ENCODE measurements around the gene DCPS.

GRCh38 chr11:126336671-126337101, 32.8 kb downstream of the DCPS start:
- TF ChIP-seq CTCF (IDR thresholded peaks at IDR 0.05) = no peak
- no peak for TF ChIP-seq POLR2AphosphoS5 (IDR thresholded peaks at IDR 0.05; ENCODE audit: low read depth, low read length)
- TF ChIP-seq SIN3A (IDR thresholded peaks at IDR 0.05; ENCODE audit: borderline replicate concordance, insufficient read depth, low read depth, low read length) = no peak
- TF ChIP-seq, protein P1, sequence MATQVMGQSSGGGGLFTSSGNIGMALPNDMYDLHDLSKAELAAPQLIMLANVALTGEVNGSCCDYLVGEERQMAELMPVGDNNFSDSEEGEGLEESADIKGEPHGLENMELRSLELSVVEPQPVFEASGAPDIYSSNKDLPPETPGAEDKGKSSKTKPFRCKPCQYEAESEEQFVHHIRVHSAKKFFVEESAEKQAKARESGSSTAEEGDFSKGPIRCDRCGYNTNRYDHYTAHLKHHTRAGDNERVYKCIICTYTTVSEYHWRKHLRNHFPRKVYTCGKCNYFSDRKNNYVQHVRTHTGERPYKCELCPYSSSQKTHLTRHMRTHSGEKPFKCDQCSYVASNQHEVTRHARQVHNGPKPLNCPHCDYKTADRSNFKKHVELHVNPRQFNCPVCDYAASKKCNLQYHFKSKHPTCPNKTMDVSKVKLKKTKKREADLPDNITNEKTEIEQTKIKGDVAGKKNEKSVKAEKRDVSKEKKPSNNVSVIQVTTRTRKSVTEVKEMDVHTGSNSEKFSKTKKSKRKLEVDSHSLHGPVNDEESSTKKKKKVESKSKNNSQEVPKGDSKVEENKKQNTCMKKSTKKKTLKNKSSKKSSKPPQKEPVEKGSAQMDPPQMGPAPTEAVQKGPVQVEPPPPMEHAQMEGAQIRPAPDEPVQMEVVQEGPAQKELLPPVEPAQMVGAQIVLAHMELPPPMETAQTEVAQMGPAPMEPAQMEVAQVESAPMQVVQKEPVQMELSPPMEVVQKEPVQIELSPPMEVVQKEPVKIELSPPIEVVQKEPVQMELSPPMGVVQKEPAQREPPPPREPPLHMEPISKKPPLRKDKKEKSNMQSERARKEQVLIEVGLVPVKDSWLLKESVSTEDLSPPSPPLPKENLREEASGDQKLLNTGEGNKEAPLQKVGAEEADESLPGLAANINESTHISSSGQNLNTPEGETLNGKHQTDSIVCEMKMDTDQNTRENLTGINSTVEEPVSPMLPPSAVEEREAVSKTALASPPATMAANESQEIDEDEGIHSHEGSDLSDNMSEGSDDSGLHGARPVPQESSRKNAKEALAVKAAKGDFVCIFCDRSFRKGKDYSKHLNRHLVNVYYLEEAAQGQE (IDR thresholded peaks at IDR 0.05; ENCODE audit: insufficient read depth in 1 of 2, low read depth in 2 of 2, low read length in 1 of 2) = no peak
- no peak for TF ChIP-seq TCF7L2 (IDR thresholded peaks at IDR 0.05; ENCODE audit: low read depth, low read length)
